ENCODE data around the gene SEC16A.

The SEC16A gene

GRCh38 chr9:136399176-136400037, 83.4 kb downstream of the SEC16A start:
- DNase-seq = no peak

- no peak for DNase-seq
Measured at GRCh38 chr9:136398286-136398685, 84.6 kb downstream of the SEC16A start.

- DNase-seq = no peak
Measured at GRCh38 chr9:136397643-136398042, 85.2 kb downstream of the SEC16A start.

GRCh38 chr9:136396219-136396515, 86.7 kb downstream of the SEC16A start:
- DNase-seq = no peak

GRCh38 chr9:136395345-136396218, 87.3 kb downstream of the SEC16A start:
- DNase-seq = no peak

GRCh38 chr9:136395020-136395340, 87.9 kb downstream of the SEC16A start:
- DNase-seq = no peak

- DNase-seq = no peak
Measured at GRCh38 chr9:136394312-136395019, 88.4 kb downstream of the SEC16A start.

- DNase-seq = no peak
Measured at GRCh38 chr9:136393531-136393930, 89.3 kb downstream of the SEC16A start.

- no peak for DNase-seq
Measured at GRCh38 chr9:136392538-136393449, 90.0 kb downstream of the SEC16A start.

- DNase-seq = no peak
Measured at GRCh38 chr9:136391737-136392537, 90.9 kb downstream of the SEC16A start.
